K562 (cell line): Measurements from ENCODE around the gene UBE2G2. TPM values are rescaled to one million over a fixed set of nuclear protein-coding genes. Genes with fewer than 3 reads are reported as not detected.

Experiments used
- BCLAF1 ChIP-seq, 2 experiments: fragments of 450-650 bp in 1 of 2; IDR thresholded peaks; 2 replicates each; pipeline ENCODE4 v1.6.1; 2011 to 2017; ENCODE audit warnings: low read depth in 2 of 2, antibody characterized with exemption in 1 of 2, borderline replicate concordance in 1 of 2, low read length in 1 of 2, mild to moderate bottlenecking in 1 of 2, mixed read lengths in 1 of 2; ENCODE audit not compliant: control insufficient read depth in 1 of 2
- BCOR ChIP-seq: fragments of 450-650 bp; IDR thresholded peaks from 2 replicates; pipeline ENCODE4 v1.6.1; 2016
- CAMTA2 ChIP-seq: fragments of 250-450 bp; sonication (Bioruptor Pico); conservative IDR thresholded peaks from 2 replicates; pipeline ENCODE4 v1.5.1; 2022
- DIDO1 ChIP-seq: fragments of 450-650 bp; IDR thresholded peaks from 2 replicates; pipeline ENCODE4 v1.6.1; 2016; ENCODE audit warnings: low read depth, missing biosample characterization, missing genetic modification characterization
- ELK3 ChIP-seq: fragments of 450-650 bp; formaldehyde crosslinking; IDR thresholded peaks from 2 replicates; pipeline ENCODE4 v1.4.0; 2020; ENCODE audit warnings: mild to moderate bottlenecking
- FOXK1 ChIP-seq: sonication (generic); formaldehyde crosslinking; IDR thresholded peaks from 2 replicates; pipeline ENCODE4 v1.8.0; 2022; ENCODE audit warnings: missing genetic modification reagents, mild to moderate bottlenecking, borderline replicate concordance
- HNRNPL ChIP-seq: fragments of 200-400 bp; formaldehyde crosslinking; IDR thresholded peaks from 2 replicates; pipeline ENCODE4 v1.6.1; 2017; ENCODE audit warnings: low read depth, mild to moderate bottlenecking, low read length
- L3MBTL2 ChIP-seq: fragments of 450-650 bp; IDR thresholded peaks from 2 replicates; pipeline ENCODE4 v1.6.1; 2016; ENCODE audit warnings: mild to moderate bottlenecking, moderate library complexity
- MTA1 ChIP-seq: fragments of 450-650 bp; IDR thresholded peaks from 2 replicates; pipeline ENCODE4 v1.6.1; 2017; ENCODE audit warnings: borderline replicate concordance
- NR2C2 ChIP-seq, 2 experiments: fragments of 200-800 bp in 1 of 2; sonication (Bioruptor generic) in 1 of 2; sonication (generic) in 1 of 2; formaldehyde crosslinking in 1 of 2; IDR thresholded peaks; 2 replicates each; pipeline versions ENCODE4 v1.6.1 to v1.8.0; 2016 to 2022; ENCODE audit warnings: mild to moderate bottlenecking in 1 of 2, missing compliant biosample characterization in 1 of 2, missing genetic modification characterization in 1 of 2, missing genetic modification reagents in 1 of 2
- PRMT5 ChIP-seq: sonication (generic); formaldehyde crosslinking; IDR thresholded peaks from 2 replicates; pipeline ENCODE4 v1.5.0; 2020; ENCODE audit warnings: missing genetic modification reagents
- RAD21 ChIP-seq, 2 experiments: fragments of 250-450 bp in 1 of 2; fragments of 450-650 bp in 1 of 2; sonication (Bioruptor Pico) in 1 of 2; formaldehyde crosslinking in 1 of 2; IDR thresholded peaks in 1 of 2; conservative IDR thresholded peaks in 1 of 2; 2 replicates each; pipeline versions ENCODE4 v1.4.0 to v1.8.0; 2020 to 2022; ENCODE audit warnings: mild to moderate bottlenecking in 2 of 2, moderate library complexity in 1 of 2
- TAL1 ChIP-seq: fragments of 450-650 bp; IDR thresholded peaks from 2 replicates; pipeline ENCODE4 v1.6.1; 2016; ENCODE audit warnings: mild to moderate bottlenecking
- TBP ChIP-seq: optimal IDR thresholded peaks from 2 replicates; pipeline ENCODE3; 2011; ENCODE audit warnings: low read depth, low read length, improper control_type of control experiment
- VEZF1 ChIP-seq: fragments of 200-800 bp; sonication (Bioruptor generic); IDR thresholded peaks from 2 replicates; pipeline ENCODE4 v1.6.1; 2017; ENCODE audit warnings: missing genetic modification characterization, missing compliant biosample characterization
- XRCC3 ChIP-seq: fragments of 450-650 bp; IDR thresholded peaks from 2 replicates; pipeline ENCODE4 v1.6.1; 2017; ENCODE audit warnings: mild to moderate bottlenecking, moderate library complexity
- ZBTB12 ChIP-seq: fragments of 250-450 bp; sonication (Bioruptor Pico); IDR thresholded peaks from 2 replicates; pipeline ENCODE4 v1.4.0; 2020
- polyA plus RNA-seq, 8 experiments: library from polyadenylated mRNA; depleted of rRNA in 4 of 8; stranded (reverse) in 5 of 8; unstranded in 3 of 8; fragments of >200 nt; fragmentation: Nextera tagmentation in 2 of 8; fragmentation: Illumina TruSeq in 1 of 8; extraction: Ambion mirVana in 2 of 8; extraction: Trizol in 1 of 8; gene quantifications; 2 replicates each; pipeline versions ENCODE4 v1.2.1 to v1.2.3, GENCODE V29; 2011 to 2014; ENCODE audit warnings: inconsistent platforms in 1 of 8, missing spikeins in 1 of 8
- total RNA-seq, 7 experiments: library from RNA; depleted of rRNA in 6 of 7; stranded (reverse); fragments of >200 nt in 6 of 7; fragmentation: Illumina TruSeq in 2 of 7; extraction: Trizol in 2 of 7; gene quantifications; 2 replicates each; pipeline versions ENCODE4 v1.2.1 to v1.2.3, GENCODE V29; 2011 to 2021; ENCODE audit warnings: low replicate concordance in 1 of 7

The UBE2G2 gene
- total and polyA plus RNA-seq, 9 of the 15 experiments (the other 6 are each of a cell fraction or from before 2014, with no cell fraction given), result 47.5 to 225 (median 140) TPM

- TF ChIP-seq RAD21 (CRISPR knock-in tag; conservative IDR thresholded peaks at IDR 0.05 in 1 of 2, IDR thresholded peaks at IDR 0.05 in 1 of 2), result peak in 1 of 2 experiments; percentile 18; a peak in 1 of 4 replicates
- TF ChIP-seq VEZF1 (CRISPR knock-in tag), result peak; percentile 89
- TF ChIP-seq CAMTA2 (CRISPR knock-in tag), result 0 out of 2 replicates have a peak, but pooled peaks have one; percentile 61
- no peak for TF ChIP-seq NR2C2 (CRISPR knock-in tag; IDR thresholded peaks at IDR 0.05)
- TF ChIP-seq NR2C2 (tag; IDR thresholded peaks at IDR 0.05), result peak; percentile 81
- TF ChIP-seq BCLAF1 (IDR thresholded peaks at IDR 0.05; ENCODE audit: borderline replicate concordance in 1 of 2, control insufficient read depth in 1 of 2, low read depth in 2 of 2, low read length in 1 of 2), result no peak
- TF ChIP-seq BCOR, result no peak
- peak; percentile 94 for TF ChIP-seq L3MBTL2
- TF ChIP-seq DIDO1 (tag), result no peak
- no peak for TF ChIP-seq XRCC3
- TF ChIP-seq TBP, result peak; percentile 81
- TF ChIP-seq ZBTB12 (CRISPR knock-in tag), result peak; percentile 67
- peak; percentile 30; the same call in 1 of the 2 replicates for TF ChIP-seq HNRNPL
- 0 out of 2 replicates have a peak, but pooled peaks have one; percentile 6 for TF ChIP-seq ELK3
- TF ChIP-seq TAL1, result no peak
- TF ChIP-seq PRMT5, result no peak
- no peak for TF ChIP-seq MTA1
- no peak for TF ChIP-seq FOXK1 (CRISPR knock-in tag)
These were observed 16.5 kb upstream of the UBE2G2 start, which contains the start of gene SUMO3 (continued) for GRCh38 chr21:44817914-44818639.
